ENCODE measurements around the gene IGF1R. TPM values are rescaled to one million over a fixed set of nuclear protein-coding genes. Genes with fewer than 3 reads are reported as not detected.

IGF1R gene
- total and polyA plus RNA-seq, 2 of the 8 experiments (the other 6 are each of a cell fraction or from before 2014, with no cell fraction given): 32.9 to 109 TPM

- no peak overlapping the region for H3K56ac ChIP-seq (replicated peaks; ENCODE audit: insufficient read length, low read depth, low read length)
- H4K5ac ChIP-seq (ENCODE audit: insufficient read length, low read depth, low read length): no peak overlapping the region
- no peak overlapping the region for H3K14ac ChIP-seq (ENCODE audit: insufficient read length)
- H2BK120ac ChIP-seq (replicated peaks; ENCODE audit: low read depth, low read length): no peak overlapping the region
- H3K27ac ChIP-seq (ENCODE audit: low read depth, low read length): no peak overlapping the region; the same call in 1 of the 2 replicates
- H3K79me1 ChIP-seq (ENCODE audit: low read depth, low read length): no peaks in the 10 kb centered on the region
- no peaks in the 10 kb centered on the region for H3K27me3 ChIP-seq (replicated peaks in 1 of 4; ENCODE audit: control insufficient read depth in 3 of 4, extremely low read depth in 1 of 4, insufficient read depth in 3 of 4, low read length in 3 of 4)
- H3K4me2 ChIP-seq (ENCODE audit: insufficient read depth in 1 of 2, low read depth in 2 of 2, low read length in 2 of 2): no peak overlapping the region
- no peak overlapping the region for H4K91ac ChIP-seq (replicated peaks; ENCODE audit: insufficient read length, low read length)
- H4K8ac ChIP-seq (ENCODE audit: extremely low read depth, insufficient read depth, low read length): no peak overlapping the region
- no peak overlapping the region for H3K4me3 ChIP-seq (ENCODE audit: extremely low read depth in 1 of 4, insufficient read depth in 2 of 4, low read depth in 3 of 4, low read length in 4 of 4)
- TF ChIP-seq SRF (IDR thresholded peaks at IDR 0.05; ENCODE audit: low read depth, low read length) (no peak), TCF12 (IDR thresholded peaks at IDR 0.05; ENCODE audit: low read depth, low read length) (no peak), POLR2AphosphoS5 (IDR thresholded peaks at IDR 0.05; ENCODE audit: low read depth, low read length) (no peak), HDAC2 (IDR thresholded peaks at IDR 0.05; ENCODE audit: borderline replicate concordance in 1 of 2, low read depth in 2 of 2, low read length in 2 of 2) (no peak), SP2 (IDR thresholded peaks at IDR 0.05; ENCODE audit: low read length) (no peak)
- H2BK5ac ChIP-seq (ENCODE audit: low read depth, low read length): peak overlapping the region; percentile 66; the same call in 1 of the 2 replicates
- ChIA-PET CTCF (ENCODE audit: partially characterized antibody) (interaction anchor here (1.0 to 1.7 kb wide), 2 partner anchors 8 to 11 kb away, joined by 3 read pairs; no protein-coding TSS in a partner anchor), POLR2A (ENCODE audit: partially characterized antibody) (no interaction called here)
- no peak overlapping the region for H2BK12ac ChIP-seq (ENCODE audit: low read depth, low read length)
- 0 out of 2 replicates have a peak, but pooled peaks cover 1% of the 10 kb centered on the region for H3K23me2 ChIP-seq (ENCODE audit: low read depth, low read length)
- peaks cover 1 to 2% of the 10 kb centered on the region in 2 experiments for H4K20me1 ChIP-seq (replicated peaks in 1 of 2; ENCODE audit: control insufficient read depth in 1 of 2, insufficient read depth in 2 of 2, low read length in 2 of 2)
- no peak overlapping the region for H3K4ac ChIP-seq (replicated peaks; ENCODE audit: insufficient read length, low read depth, low read length)
- no peak overlapping the region for H3K23ac ChIP-seq (ENCODE audit: insufficient read length)
- H3K18ac ChIP-seq (ENCODE audit: extremely low read depth, low read length): no peak overlapping the region
- DNase-seq (ENCODE audit: low read depth in 1 of 2, low spot score in 2 of 2) (no peak), FAIRE-seq (no peak)
- WGBS, 2 experiments (ENCODE audit: extremely low coverage in 1 of 2, insufficient coverage in 1 of 2, insufficient read length in 1 of 2, insufficient replicate concordance in 2 of 2, low coverage in 1 of 2, low lambda C conversion rate in 2 of 2, missing lambda C conversion rate in 1 of 2): 96% methylated on average over 24 of the region's 25 CpGs; no CpG with 5 or more reads in 1 of the 2 experiments
- peaks cover 0 to 5% of the 10 kb centered on the region in 2 experiments; a peak in 1 of 4 replicates for H3K9me3 ChIP-seq (ENCODE audit: insufficient read depth in 2 of 2, low read depth in 1 of 2, low read length in 1 of 2)
- no peaks in the 10 kb centered on the region for H3K79me2 ChIP-seq (ENCODE audit: control insufficient read depth in 1 of 2, insufficient read depth in 2 of 2, low read length in 2 of 2)
- H2AK5ac ChIP-seq (ENCODE audit: low read depth, low read length): no peak overlapping the region
- H3K4me1 ChIP-seq (replicated peaks in 1 of 4; ENCODE audit: control insufficient read depth in 3 of 4, insufficient read depth in 4 of 4, low read length in 3 of 4): no peaks in the 10 kb centered on the region
- H3K36me3 ChIP-seq (ENCODE audit: control insufficient read depth in 2 of 4, insufficient read depth in 4 of 4, low read length in 3 of 4): peaks cover 7 to 55% (median 39%) of the 10 kb centered on the region in 4 experiments
- no peak overlapping the region for H2BK20ac ChIP-seq (ENCODE audit: low read length)
- no peak overlapping the region for H2AFZ ChIP-seq (ENCODE audit: low read length)
- H3K9ac ChIP-seq (replicated peaks in 1 of 4; ENCODE audit: extremely low read depth in 1 of 4, low read depth in 3 of 4, low read length in 3 of 4): no peak overlapping the region
- no peak overlapping the region for H2BK15ac ChIP-seq (ENCODE audit: low read length)
These were observed 307.8 kb downstream of the IGF1R start for GRCh38 chr15:98955961-98956723.
